SK-N-SH (cell line): ENCODE data around the gene TIMM10B. TPM values are rescaled to one million over a fixed set of nuclear protein-coding genes. Genes with fewer than 3 reads are reported as not detected.

Source experiments
- CTCF ChIA-PET: fragments of 300-600, 350-600 bp; formaldehyde crosslinking; extraction: SDS; loops from one replicate; lab custom pipeline; 2021; lab: Yijun Ruan, JAX
- POLR2A ChIA-PET: fragments of 350-600 bp; sonication (Branson Sonifier 250); formaldehyde crosslinking; extraction: SDS; loops from one replicate; lab custom pipeline; 2020; ENCODE audit warnings: antibody characterized with exemption, inconsistent platforms; lab: Yijun Ruan, JAX
- DNase-seq: peaks from one replicate; pipeline ENCODE4 v3.0.0; 2012
- H2AFZ ChIP-seq: fragments of 200-600 bp; sonication (generic); 2 replicates; pipeline ENCODE4 v1.8.1; 2016; ENCODE audit warnings: antibody characterized with exemption, mild to moderate bottlenecking, low read depth
- H3F3A ChIP-seq: fragments of 200-600 bp; sonication (generic); replicated peaks from 2 replicates; pipeline ENCODE3; 2016; ENCODE audit warnings: antibody characterized with exemption, mild to moderate bottlenecking; ENCODE audit not compliant: insufficient read depth
- H3K27ac ChIP-seq, 2 experiments: fragments of 200-500 bp in 1 of 2; fragments of 200-600 bp in 1 of 2; sonication (Bioruptor generic) in 1 of 2; sonication (generic), shearing (Covaris generic) in 1 of 2; 2 replicates each; pipeline versions ENCODE4 v1.5.1 to v1.6.1; 2014 to 2016; ENCODE audit warnings: low read depth in 2 of 2, inconsistent platforms in 1 of 2, low read length in 1 of 2, mild to moderate bottlenecking in 1 of 2, mixed read lengths in 1 of 2
- H3K27me3 ChIP-seq: fragments of 200-600 bp; sonication (generic), shearing (Covaris generic); 2 replicates; pipeline ENCODE4 v1.6.1; 2016; ENCODE audit warnings: mixed run types; ENCODE audit not compliant: insufficient read depth
- H3K36me3 ChIP-seq, 2 experiments: fragments of 200-500 bp in 1 of 2; fragments of 200-600 bp in 1 of 2; sonication (Bioruptor generic) in 1 of 2; sonication (generic) in 1 of 2; replicated peaks in 1 of 2; 2 replicates each; pipeline versions ENCODE3 to v1.5.1; 2014 to 2016; ENCODE audit warnings: low read length in 1 of 2, mild to moderate bottlenecking in 1 of 2; ENCODE audit not compliant: insufficient read depth in 2 of 2, control insufficient read depth in 1 of 2
- H3K4me1 ChIP-seq, 2 experiments: fragments of 200-500 bp in 1 of 2; fragments of 200-600 bp in 1 of 2; sonication (Bioruptor generic) in 1 of 2; sonication (generic), shearing (Covaris generic) in 1 of 2; 2 replicates each; pipeline versions ENCODE4 v1.5.1 to v1.6.1; 2014 to 2016; ENCODE audit warnings: low read depth in 1 of 2, low read length in 1 of 2, mixed run types in 1 of 2; ENCODE audit not compliant: insufficient read depth in 2 of 2, control insufficient read depth in 1 of 2
- H3K4me2 ChIP-seq: fragments of 200-600 bp; sonication (generic), shearing (Covaris generic); 2 replicates; pipeline ENCODE4 v1.6.1; 2017; ENCODE audit warnings: mixed run types
- H3K4me3 ChIP-seq, 2 experiments: fragments of 200-500 bp in 1 of 2; fragments of 200-600 bp in 1 of 2; sonication (Bioruptor generic) in 1 of 2; sonication (generic), shearing (Covaris generic) in 1 of 2; 2 replicates each; pipeline versions ENCODE4 v1.5.1 to v1.8.1; 2014 to 2016; ENCODE audit warnings: low read depth in 2 of 2, inconsistent platforms in 1 of 2, low read length in 1 of 2, mild to moderate bottlenecking in 1 of 2, mixed read lengths in 1 of 2, moderate library complexity in 1 of 2
- H3K79me2 ChIP-seq: fragments of 200-600 bp; sonication (generic); 2 replicates; pipeline ENCODE4 v1.8.1; 2017; ENCODE audit warnings: mild to moderate bottlenecking; ENCODE audit not compliant: insufficient read depth
- H3K9ac ChIP-seq: fragments of 200-600 bp; sonication (generic); 2 replicates; pipeline ENCODE4 v1.6.1; 2017; ENCODE audit warnings: mixed run types
- H3K9me2 ChIP-seq: fragments of 200-600 bp; sonication (generic); 2 replicates; pipeline ENCODE4 v1.6.1; 2017; ENCODE audit warnings: mixed run types
- H3K9me3 ChIP-seq: fragments of 200-600 bp; sonication (generic); 2 replicates; pipeline ENCODE4 v1.6.1; 2017; ENCODE audit warnings: mixed run types, mild to moderate bottlenecking, moderate library complexity
- H4K20me1 ChIP-seq: fragments of 200-600 bp; sonication (generic); 2 replicates; pipeline ENCODE4 v1.6.1; 2017; ENCODE audit warnings: mild to moderate bottlenecking, mixed run types; ENCODE audit not compliant: insufficient read depth
- CHD2 ChIP-seq: fragments of 150-350 bp; IDR thresholded peaks from 2 replicates; pipeline ENCODE4 v1.6.1; 2018; ENCODE audit warnings: low read length; ENCODE audit not compliant: partially characterized antibody
- CTCF ChIP-seq: fragments of 200-600 bp; sonication (generic); IDR thresholded peaks from 2 replicates; pipeline ENCODE4 v1.6.1; 2017; ENCODE audit warnings: antibody characterized with exemption, mild to moderate bottlenecking, moderate library complexity
- ELF1 ChIP-seq: IDR thresholded peaks from 2 replicates; pipeline ENCODE4 v1.4.0; 2012
- EP300 ChIP-seq, 2 experiments: IDR thresholded peaks; 2 replicates each; pipeline versions ENCODE4 v1.4.0 to v1.6.1; 2012; ENCODE audit warnings: borderline replicate concordance in 1 of 2, low read depth in 1 of 2, low read length in 1 of 2
- EZH2phosphoT487 ChIP-seq: fragments of 200-600 bp; sonication (generic); IDR thresholded peaks from 2 replicates; pipeline ENCODE4 v1.6.1; 2017; ENCODE audit warnings: low read depth, mixed run types, mild to moderate bottlenecking, antibody characterized with exemption, moderate library complexity, borderline replicate concordance
- FOXJ3 ChIP-seq: sonication (generic); formaldehyde crosslinking; IDR thresholded peaks from 2 replicates; pipeline ENCODE4 v1.5.1; 2020; ENCODE audit warnings: mild to moderate bottlenecking, missing genetic modification reagents
- GABPA ChIP-seq: IDR thresholded peaks from 2 replicates; pipeline ENCODE4 v1.4.0; 2012; ENCODE audit warnings: low read depth, mild to moderate bottlenecking
- GATA2 ChIP-seq: sonication (generic); formaldehyde crosslinking; IDR thresholded peaks from 2 replicates; pipeline ENCODE4 v1.5.0; 2020; ENCODE audit warnings: mild to moderate bottlenecking, missing genetic modification reagents
- IRF3 ChIP-seq: fragments of 150-350 bp; IDR thresholded peaks from 2 replicates; pipeline ENCODE4 v1.6.1; 2016; ENCODE audit warnings: mild to moderate bottlenecking, low read depth, low read length
- JUND ChIP-seq: IDR thresholded peaks from 2 replicates; pipeline ENCODE4 v1.4.0; 2012
- MAX ChIP-seq: IDR thresholded peaks from 2 replicates; pipeline ENCODE4 v1.4.0; 2012; ENCODE audit warnings: low read depth
- MEF2A ChIP-seq: IDR thresholded peaks from 2 replicates; pipeline ENCODE4 v1.4.0; 2012; ENCODE audit warnings: low read depth, borderline replicate concordance
- NRF1 ChIP-seq: IDR thresholded peaks from 2 replicates; pipeline ENCODE4 v1.6.1; 2012; ENCODE audit warnings: low read depth, mild to moderate bottlenecking, low read length
- REST ChIP-seq: IDR thresholded peaks from 2 replicates; pipeline ENCODE4 v1.6.1; 2012; ENCODE audit warnings: mild to moderate bottlenecking, low read depth, low read length, moderate library complexity
- RFX5 ChIP-seq: IDR thresholded peaks from 2 replicates; pipeline ENCODE4 v1.6.1; 2012; ENCODE audit warnings: mild to moderate bottlenecking, improper control_type of control experiment, low read length
- SIN3A ChIP-seq: IDR thresholded peaks from 2 replicates; pipeline ENCODE4 v1.6.1; 2012; ENCODE audit warnings: low read depth, mild to moderate bottlenecking, low read length, moderate library complexity, borderline replicate concordance
- TAF1 ChIP-seq: IDR thresholded peaks from 2 replicates; pipeline ENCODE4 v1.6.1; 2012; ENCODE audit warnings: low read depth, mild to moderate bottlenecking, low read length, moderate library complexity, borderline replicate concordance
- TCF12 ChIP-seq: IDR thresholded peaks from 2 replicates; pipeline ENCODE4 v1.4.0; 2012
- USF2 ChIP-seq: fragments of 150-350 bp; IDR thresholded peaks from 2 replicates; pipeline ENCODE4 v1.6.1; 2017; ENCODE audit warnings: antibody characterized with exemption, low read length, low read depth, borderline replicate concordance
- YY1 ChIP-seq: IDR thresholded peaks from 2 replicates; pipeline ENCODE4 v1.4.0; 2012; ENCODE audit warnings: low read depth, mild to moderate bottlenecking
- WGBS: methylation state at CpG from one replicate; pipeline ENCODE4 v1.1.6; 2017; ENCODE audit warnings: low lambda C conversion rate; 5-methylcytosine and 5-hydroxymethylcytosine counted together
- polyA plus RNA-seq, 3 experiments: library from polyadenylated mRNA; depleted of rRNA; stranded (reverse); fragments of >200 nt; gene quantifications; 2 replicates each; pipeline ENCODE4 v1.2.3, GENCODE V29; 2012

Gene TIMM10B
- polyA plus RNA-seq, 1 of the 3 experiments (the other 2 are of a cell fraction) = 26.2 TPM

- CTCF ChIA-PET = interaction anchor here (1.0 to 5.5 kb wide), 4 partner anchors 8 to 135 kb away, joined by 3 to 29 read pairs (median 6); partner anchors contain the start of gene TIMM10B
Measured at GRCh38 chr11:6498544-6498943, 17.2 kb downstream of the TIMM10B start.

GRCh38 chr11:6502382-6502781, 21.1 kb downstream of the TIMM10B start:
- Histone ChIP-seq H3K79me2 (no peaks in the 10 kb centered on the region), H3K9ac (no peak overlapping the region), H3F3A (peaks cover 5% of the 10 kb centered on the region), H3K9me2 (no peaks in the 10 kb centered on the region), H3K4me3 (no peak overlapping the region), H2AFZ (no peak overlapping the region), H3K4me2 (no peak overlapping the region), H4K20me1 (no peaks in the 10 kb centered on the region), H3K9me3 (no peaks in the 10 kb centered on the region), H3K4me1 (0 out of 4 replicates have a peak, but pooled peaks cover 0 to 4% of the 10 kb centered on the region in 2 experiments), H3K36me3 (peaks cover 13% of the 10 kb centered on the region in 2 experiments), H3K27me3 (no peaks in the 10 kb centered on the region), H3K27ac (no peak overlapping the region)
- POLR2A ChIA-PET = interaction anchor here (1.1 kb wide), 1 partner anchor 16 kb away, joined by 3 read pairs; no protein-coding TSS in a partner anchor
- CTCF ChIA-PET = interaction anchor here (1.1 to 2.9 kb wide), 2 partner anchors 63 to 123 kb away, joined by 4 to 10 read pairs; no protein-coding TSS in a partner anchor
- WGBS = 94% methylated on average over 3 of the region's 3 CpGs
- DNase-seq = no peak
- TF ChIP-seq MEF2A = no peak
- no peak for TF ChIP-seq JUND
- no peak for TF ChIP-seq USF2
- TF ChIP-seq EZH2phosphoT487 = no peak
- TF ChIP-seq EP300 (IDR thresholded peaks at IDR 0.05; ENCODE audit: borderline replicate concordance in 1 of 2, low read depth in 1 of 2, low read length in 1 of 2) = no peak
- TF ChIP-seq MAX = no peak
- TF ChIP-seq YY1 = no peak
- TF ChIP-seq TAF1 = no peak
- TF ChIP-seq RFX5 = no peak
- no peak for TF ChIP-seq TCF12
- TF ChIP-seq SIN3A = no peak
- no peak for TF ChIP-seq CHD2
- TF ChIP-seq GABPA = no peak
- TF ChIP-seq NRF1 = no peak
- TF ChIP-seq CTCF = no peak
- no peak for TF ChIP-seq IRF3
- no peak for TF ChIP-seq FOXJ3
- TF ChIP-seq REST = no peak

More at GRCh38 chr11:6498544-6498943, 17.2 kb downstream of the TIMM10B start:
- Histone ChIP-seq H3K79me2 (no peaks in the 10 kb centered on the region), H4K20me1 (no peaks in the 10 kb centered on the region), H3F3A (no peaks in the 10 kb centered on the region), H3K9me2 (no peaks in the 10 kb centered on the region), H3K36me3 (peaks cover 7 to 9% of the 10 kb centered on the region in 2 experiments), H3K9ac (no peak overlapping the region), H3K4me1 (no peaks in the 10 kb centered on the region), H2AFZ (no peak overlapping the region), H3K4me2 (no peak overlapping the region), H3K9me3 (no peaks in the 10 kb centered on the region), H3K27me3 (no peaks in the 10 kb centered on the region), H3K4me3 (no peak overlapping the region), H3K27ac (no peak overlapping the region)
- WGBS = 94% methylated on average over 3 of the region's 5 CpGs
- no peak for TF ChIP-seq TCF12
- no peak for TF ChIP-seq GATA2 (CRISPR knock-in tag)
- TF ChIP-seq RFX5 = no peak
- no peak for TF ChIP-seq FOXJ3
- TF ChIP-seq ELF1 = no peak
- no peak for TF ChIP-seq YY1
- POLR2A ChIA-PET = interaction anchor here (1.8 kb wide), 1 partner anchor 17 kb away, joined by 4 read pairs; the partner anchor contains the start of genes ARFIP2 and TIMM10B
- DNase-seq = no peak
